ENCODE measurements around the gene TMEM184B. TPM values are rescaled to one million over a fixed set of nuclear protein-coding genes. Genes with fewer than 3 reads are reported as not detected.

TMEM184B gene
- total and polyA plus RNA-seq, 2 donors from 2014 or later, result 22.9 to 54.1 TPM

- intact Hi-C loops (cut with DNase I), result no loop called here
- Histone ChIP-seq H3K9ac (ENCODE audit: low read length in 3 of 3) (no peak overlapping the region), H3K4me3 (ENCODE audit: low read length in 3 of 3) (no peak overlapping the region), H3K9me3 (ENCODE audit: control insufficient read depth in 2 of 3, insufficient read depth in 1 of 3, low read length in 3 of 3) (no peaks in the 10 kb centered on the region), H3K4me1 (ENCODE audit: control insufficient read depth in 2 of 3, insufficient read depth in 2 of 3, low read depth in 1 of 3, low read length in 3 of 3) (peaks cover 0 to 25% (median 0%) of the 10 kb centered on the region in 3 donors), H3K36me3 (ENCODE audit: control insufficient read depth in 2 of 3, insufficient read depth in 3 of 3, low read length in 3 of 3) (no peaks in the 10 kb centered on the region), H3K27ac (ENCODE audit: low read depth in 2 of 2, low read length in 2 of 2) (no peak overlapping the region), H3K27me3 (ENCODE audit: control insufficient read depth, insufficient read depth, low read length) (no peaks in the 10 kb centered on the region)
- FAIRE-seq, result no peak
- peak in 2 of 5 donors; percentile 31 to 33 for DNase-seq
- no peak for TF ChIP-seq CTCF (IDR thresholded peaks at IDR 0.05; ENCODE audit: borderline replicate concordance, extremely low read depth, insufficient read depth)
Measured at GRCh38 chr22:38174626-38175025, 98.2 kb downstream of the TMEM184B start.

- Histone ChIP-seq H3K4me3 (ENCODE audit: low read length in 3 of 3) (no peak overlapping the region), H3K9ac (ENCODE audit: low read length in 3 of 3) (no peak overlapping the region), H3K4me1 (ENCODE audit: control insufficient read depth in 2 of 3, insufficient read depth in 2 of 3, low read depth in 1 of 3, low read length in 3 of 3) (peaks cover 0 to 25% (median 0%) of the 10 kb centered on the region in 3 donors), H3K9me3 (ENCODE audit: control insufficient read depth in 2 of 3, insufficient read depth in 1 of 3, low read length in 3 of 3) (no peaks in the 10 kb centered on the region), H3K36me3 (ENCODE audit: control insufficient read depth in 2 of 3, insufficient read depth in 3 of 3, low read length in 3 of 3) (no peaks in the 10 kb centered on the region), H3K27me3 (ENCODE audit: control insufficient read depth, insufficient read depth, low read length) (no peaks in the 10 kb centered on the region), H3K27ac (ENCODE audit: low read depth in 2 of 2, low read length in 2 of 2) (no peak overlapping the region)
- DNase-seq (no peak), FAIRE-seq (no peak)
- intact Hi-C loops (cut with DNase I), result no loop called here
- TF ChIP-seq CTCF (IDR thresholded peaks at IDR 0.05; ENCODE audit: borderline replicate concordance, extremely low read depth, insufficient read depth), result no peak
Measured at GRCh38 chr22:38173641-38173906, 99.2 kb downstream of the TMEM184B start.

GRCh38 chr22:38172832-38173640, 99.8 kb downstream of the TMEM184B start:
- intact Hi-C loops (cut with DNase I), result no loop called here
- no peaks in the 10 kb centered on the region for H3K27me3 ChIP-seq (ENCODE audit: control insufficient read depth, insufficient read depth, low read length)
- H3K4me1 ChIP-seq (ENCODE audit: control insufficient read depth in 2 of 3, insufficient read depth in 2 of 3, low read depth in 1 of 3, low read length in 3 of 3), result peaks cover 0 to 21% (median 0%) of the 10 kb centered on the region in 3 donors
- peak overlapping the region in 1 of 2 donors; percentile 67 for H3K27ac ChIP-seq (ENCODE audit: low read depth in 2 of 2, low read length in 2 of 2)
- peak in 3 of 5 donors; percentile 42 to 84 (median 56) for DNase-seq
- H3K4me3 ChIP-seq (ENCODE audit: low read length in 3 of 3), result no peak overlapping the region
- FAIRE-seq, result no peak
- TF ChIP-seq CTCF (IDR thresholded peaks at IDR 0.05; ENCODE audit: borderline replicate concordance, extremely low read depth, insufficient read depth), result no peak
- H3K36me3 ChIP-seq (ENCODE audit: control insufficient read depth in 2 of 3, insufficient read depth in 3 of 3, low read length in 3 of 3), result peaks cover 0 to under 1% (median 0%) of the 10 kb centered on the region in 3 donors
- H3K9ac ChIP-seq (ENCODE audit: low read length in 3 of 3), result no peak overlapping the region
- no peaks in the 10 kb centered on the region for H3K9me3 ChIP-seq (ENCODE audit: control insufficient read depth in 2 of 3, insufficient read depth in 1 of 3, low read length in 3 of 3)
